H9 (cell line): ENCODE data around the gene RAB14. TPM values are rescaled to one million over a fixed set of nuclear protein-coding genes. Genes with fewer than 3 reads are reported as not detected.

Experiments
- DNase-seq: peaks from one replicate; pipeline ENCODE4 v3.0.0-alpha.2; 2017
- H2AFZ ChIP-seq: one replicate; pipeline ENCODE4 v1.6.1; 2013; ENCODE audit warnings: mild to moderate bottlenecking, low read length, control low read depth, moderate library complexity
- H2AK5ac ChIP-seq: 2 replicates; pipeline ENCODE4 v1.6.1; 2013; ENCODE audit warnings: low read length, control low read depth, mixed read lengths; ENCODE audit not compliant: insufficient read length
- H2BK120ac ChIP-seq: one replicate; pipeline ENCODE4 v1.6.1; 2013; ENCODE audit warnings: low read depth, mild to moderate bottlenecking, low read length, control low read depth, inconsistent platforms; ENCODE audit not compliant: poor library complexity, severe bottlenecking
- H2BK12ac ChIP-seq: 2 replicates; pipeline ENCODE4 v1.6.1; 2013; ENCODE audit warnings: low read length, control low read depth, mixed read lengths, low read depth; ENCODE audit not compliant: insufficient read length
- H2BK15ac ChIP-seq: 2 replicates; pipeline ENCODE4 v1.6.1; 2013; ENCODE audit warnings: low read depth, low read length, control low read depth
- H2BK20ac ChIP-seq: one replicate; pipeline ENCODE4 v1.6.1; 2013; ENCODE audit warnings: low read depth, mild to moderate bottlenecking, low read length, control low read depth, inconsistent platforms; ENCODE audit not compliant: poor library complexity, severe bottlenecking
- H2BK5ac ChIP-seq: 2 replicates; pipeline ENCODE4 v1.6.1; 2013; ENCODE audit warnings: low read length, control low read depth, mixed read lengths; ENCODE audit not compliant: insufficient read length
- H3K14ac ChIP-seq: 2 replicates; pipeline ENCODE4 v1.6.1; 2013; ENCODE audit warnings: low read length, control low read depth; ENCODE audit not compliant: insufficient read depth
- H3K18ac ChIP-seq: 2 replicates; pipeline ENCODE4 v1.6.1; 2013; ENCODE audit warnings: low read depth, mild to moderate bottlenecking, mixed read lengths, low read length, control low read depth; ENCODE audit not compliant: insufficient read length
- H3K23ac ChIP-seq: 2 replicates; pipeline ENCODE4 v1.6.1; 2013; ENCODE audit warnings: low read length, control low read depth, mixed read lengths, low read depth; ENCODE audit not compliant: insufficient read length
- H3K23me2 ChIP-seq: 2 replicates; pipeline ENCODE4 v1.6.1; 2013; ENCODE audit warnings: low read depth, mild to moderate bottlenecking, mixed read lengths, low read length, control low read depth; ENCODE audit not compliant: insufficient read length, poor library complexity, severe bottlenecking
- H3K27ac ChIP-seq: 2 replicates; pipeline ENCODE4 v1.5.1; 2013; ENCODE audit warnings: low read length, control low read depth, mixed read lengths, low read depth; ENCODE audit not compliant: insufficient read length
- H3K27me3 ChIP-seq: 2 replicates; pipeline ENCODE4 v1.6.1; 2013; ENCODE audit warnings: low read length, control low read depth, inconsistent platforms; ENCODE audit not compliant: insufficient read depth
- H3K4ac ChIP-seq: 2 replicates; pipeline ENCODE4 v1.6.1; 2013; ENCODE audit warnings: low read depth, mild to moderate bottlenecking, control low read depth, inconsistent platforms, low read length, moderate library complexity
- H3K4me1 ChIP-seq: 2 replicates; pipeline ENCODE4 v1.6.1; 2013; ENCODE audit warnings: low read length, control low read depth, inconsistent platforms; ENCODE audit not compliant: insufficient read depth
- H3K4me2 ChIP-seq: 2 replicates; pipeline ENCODE4 v1.6.1; 2013; ENCODE audit warnings: low read length, control low read depth, mixed read lengths; ENCODE audit not compliant: insufficient read length, insufficient read depth
- H3K56ac ChIP-seq: 2 replicates; pipeline ENCODE4 v1.6.1; 2013; ENCODE audit warnings: low read depth, mild to moderate bottlenecking, mixed read lengths, low read length, control low read depth; ENCODE audit not compliant: insufficient read length
- H3K79me1 ChIP-seq: 2 replicates; pipeline ENCODE4 v1.6.1; 2013; ENCODE audit warnings: low read depth, mild to moderate bottlenecking, moderate library complexity, low read length, control low read depth, inconsistent platforms; ENCODE audit not compliant: insufficient read depth, poor library complexity, severe bottlenecking
- H3K79me2 ChIP-seq: 2 replicates; pipeline ENCODE4 v1.6.1; 2013; ENCODE audit warnings: low read length, control low read depth, inconsistent platforms; ENCODE audit not compliant: insufficient read depth
- H3K9ac ChIP-seq: 2 replicates; pipeline ENCODE4 v1.6.1; 2013; ENCODE audit warnings: low read length, control low read depth, mixed read lengths; ENCODE audit not compliant: insufficient read length; ENCODE audit errors: extremely low read depth
- H3K9me3 ChIP-seq: one replicate; pipeline ENCODE4 v1.6.1; 2013; ENCODE audit warnings: low read depth, low read length, inconsistent platforms; ENCODE audit not compliant: control insufficient read depth
- H3T11ph ChIP-seq: one replicate; pipeline ENCODE4 v1.6.1; 2013; ENCODE audit warnings: mild to moderate bottlenecking, low read length, control low read depth, inconsistent platforms
- H4K20me1 ChIP-seq: one replicate; pipeline ENCODE4 v1.6.1; 2013; ENCODE audit not compliant: control insufficient read depth, insufficient read length, insufficient read depth
- H4K5ac ChIP-seq: 2 replicates; pipeline ENCODE4 v1.6.1; 2013; ENCODE audit warnings: low read depth, mild to moderate bottlenecking, mixed read lengths, low read length, control low read depth; ENCODE audit not compliant: insufficient read length
- H4K8ac ChIP-seq: replicated peaks from 2 replicates; pipeline ENCODE4 v1.6.1; 2013; ENCODE audit warnings: low read length, control low read depth, mixed read lengths, low read depth; ENCODE audit not compliant: insufficient read length
- H4K91ac ChIP-seq: 2 replicates; pipeline ENCODE4 v1.6.1; 2013; ENCODE audit warnings: low read depth, mild to moderate bottlenecking, moderate library complexity, mixed read lengths, low read length, control low read depth; ENCODE audit not compliant: insufficient read length
- H3K27ac Mint-ChIP-seq, 3 experiments: 2 replicates in 2 of 3; 3 replicates in 1 of 3; pipeline ENCODE4 v1.8.0; 2020 to 2021; ENCODE audit warnings: mixed read lengths in 3 of 3, mild to moderate bottlenecking in 1 of 3, moderate library complexity in 1 of 3
- H3K27me3 Mint-ChIP-seq: 2 replicates; pipeline ENCODE4 v1.8.0; 2021; ENCODE audit warnings: low read depth, mild to moderate bottlenecking, moderate library complexity, mixed read lengths
- H3K36me3 Mint-ChIP-seq, 3 experiments: 2 replicates in 2 of 3; 3 replicates in 1 of 3; pipeline ENCODE4 v1.8.0; 2020 to 2021; ENCODE audit warnings: low read depth in 3 of 3, mixed read lengths in 3 of 3; ENCODE audit not compliant: insufficient read depth in 1 of 3
- H3K4me1 Mint-ChIP-seq, 2 experiments: 2 replicates each; pipeline ENCODE4 v1.8.0; 2020; ENCODE audit warnings: mixed read lengths in 2 of 2
- H3K4me3 Mint-ChIP-seq, 2 experiments: 2 replicates in 1 of 2; 3 replicates in 1 of 2; pipeline ENCODE4 v1.8.0; 2020 to 2021; ENCODE audit warnings: mild to moderate bottlenecking in 2 of 2, mixed read lengths in 2 of 2, moderate library complexity in 1 of 2
- H3K9me3 Mint-ChIP-seq, 2 experiments: 2 replicates in 1 of 2; 3 replicates in 1 of 2; pipeline ENCODE4 v1.8.0; 2020; ENCODE audit warnings: mild to moderate bottlenecking in 2 of 2, mixed read lengths in 2 of 2, moderate library complexity in 1 of 2
- WGBS: extraction: QIAGEN DNeasy Blood & Tissue Kit; methylation state at CpG from one replicate; pipeline ENCODE4 v1.1.7; 2013; ENCODE audit warnings: missing lambda C conversion rate, low lambda C conversion rate, mixed read lengths; ENCODE audit not compliant: insufficient read length; ENCODE audit errors: extremely low coverage; 5-methylcytosine and 5-hydroxymethylcytosine counted together
- total RNA-seq: library from RNA; stranded (reverse); gene quantifications from 2 replicates; pipeline ENCODE4 v1.2.1, GENCODE V29; 2021
- TF ChIP-seq, protein P1 (sequence below): fragments of 200-600 bp; sonication (generic); conservative IDR thresholded peaks from 3 replicates; pipeline ENCODE4 v1.8.0; 2021; ENCODE audit warnings: antibody characterized with exemption, mild to moderate bottlenecking

Gene RAB14
- total RNA-seq, 1 experiment from 2014 or later: 33.6 TPM

DNA sequence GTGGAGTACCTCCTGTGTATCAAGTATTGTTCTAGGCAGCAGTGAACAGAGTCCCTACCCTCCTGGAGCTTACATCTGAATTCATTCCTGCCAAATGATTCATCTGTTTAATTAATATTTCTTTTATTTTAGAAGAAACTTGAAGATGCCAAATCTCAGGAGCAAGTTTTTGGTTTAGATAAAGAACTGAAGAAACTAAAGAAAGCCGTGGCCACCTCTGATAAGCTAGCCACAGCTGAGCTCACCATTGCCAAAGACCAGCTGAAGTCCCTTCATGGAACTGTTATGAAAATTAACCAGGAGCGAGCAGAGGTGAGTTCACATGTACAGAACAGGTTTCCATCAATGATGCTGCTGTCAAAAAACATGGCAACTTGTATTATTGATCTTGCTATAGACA is 57.9 kb downstream of the RAB14 start:
- Histone ChIP-seq H2BK20ac (no peak overlapping the region), H3T11ph (no peak overlapping the region), H3K14ac (no peak overlapping the region), H4K20me1 (no peaks in the 10 kb centered on the region), H4K5ac (no peak overlapping the region), H2BK15ac (no peak overlapping the region), H3K79me2 (no peaks in the 10 kb centered on the region), H3K79me1 (no peaks in the 10 kb centered on the region), H2BK12ac (no peak overlapping the region), H3K23ac (no peak overlapping the region), H2BK5ac (no peak overlapping the region), H3K9ac (no peak overlapping the region), H3K4me2 (no peak overlapping the region), H2BK120ac (no peak overlapping the region), H3K27me3 (no peaks in the 10 kb centered on the region), H3K18ac (no peak overlapping the region), H2AK5ac (no peak overlapping the region), H3K27ac (no peak overlapping the region), H2AFZ (no peak overlapping the region), H4K91ac (no peak overlapping the region), H3K4ac (no peak overlapping the region), H3K4me1 (no peaks in the 10 kb centered on the region), H3K56ac (no peak overlapping the region), H3K23me2 (no peaks in the 10 kb centered on the region), H3K9me3 (no peaks in the 10 kb centered on the region), H4K8ac (no peak overlapping the region)
- no CpG with 5 or more reads among the region's 2 CpGs for WGBS
- H3K4me1 Mint-ChIP-seq: peaks cover 4% of the 10 kb centered on the region in 2 experiments
- no peaks in the 10 kb centered on the region for H3K9me3 Mint-ChIP-seq
- no peak overlapping the region for H3K4me3 Mint-ChIP-seq
- no peaks in the 10 kb centered on the region for H3K27me3 Mint-ChIP-seq
- TF ChIP-seq, protein P1, sequence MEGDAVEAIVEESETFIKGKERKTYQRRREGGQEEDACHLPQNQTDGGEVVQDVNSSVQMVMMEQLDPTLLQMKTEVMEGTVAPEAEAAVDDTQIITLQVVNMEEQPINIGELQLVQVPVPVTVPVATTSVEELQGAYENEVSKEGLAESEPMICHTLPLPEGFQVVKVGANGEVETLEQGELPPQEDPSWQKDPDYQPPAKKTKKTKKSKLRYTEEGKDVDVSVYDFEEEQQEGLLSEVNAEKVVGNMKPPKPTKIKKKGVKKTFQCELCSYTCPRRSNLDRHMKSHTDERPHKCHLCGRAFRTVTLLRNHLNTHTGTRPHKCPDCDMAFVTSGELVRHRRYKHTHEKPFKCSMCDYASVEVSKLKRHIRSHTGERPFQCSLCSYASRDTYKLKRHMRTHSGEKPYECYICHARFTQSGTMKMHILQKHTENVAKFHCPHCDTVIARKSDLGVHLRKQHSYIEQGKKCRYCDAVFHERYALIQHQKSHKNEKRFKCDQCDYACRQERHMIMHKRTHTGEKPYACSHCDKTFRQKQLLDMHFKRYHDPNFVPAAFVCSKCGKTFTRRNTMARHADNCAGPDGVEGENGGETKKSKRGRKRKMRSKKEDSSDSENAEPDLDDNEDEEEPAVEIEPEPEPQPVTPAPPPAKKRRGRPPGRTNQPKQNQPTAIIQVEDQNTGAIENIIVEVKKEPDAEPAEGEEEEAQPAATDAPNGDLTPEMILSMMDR: no peak
- H3K27ac Mint-ChIP-seq: no peak overlapping the region
- H3K36me3 Mint-ChIP-seq: peaks cover 12 to 48% (median 46%) of the 10 kb centered on the region in 3 experiments; a peak in 6 of 7 replicates
- DNase-seq: no peak
